ENCODE measurements around the gene FOXP4.
"Not testable (repeated sequence)": the region's sequence is repeated elsewhere in the genome, so short reads cannot be mapped to it uniquely, and the experiment has no call there.

DNA sequence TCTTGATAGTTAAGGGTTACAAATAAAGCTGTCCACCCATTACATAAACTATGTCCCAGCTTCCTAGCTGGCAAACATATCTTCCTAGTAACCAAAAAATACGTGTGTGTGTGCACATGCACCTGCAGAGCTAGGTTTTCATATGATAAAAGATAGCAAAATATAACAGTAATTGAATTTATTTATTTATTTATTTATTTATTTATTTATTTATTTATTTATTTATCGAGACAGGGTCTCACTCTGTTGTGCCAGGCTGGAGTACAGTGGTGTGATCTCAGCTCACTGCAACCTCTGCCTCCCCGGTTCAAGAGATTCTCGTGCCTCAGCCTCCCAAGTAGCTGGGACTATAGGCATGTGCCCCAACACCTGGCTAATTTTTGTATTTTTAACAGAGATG is 73.0 kb downstream of the FOXP4 start:
- TF ChIP-seq CTCF (conservative IDR thresholded peaks at IDR 0.05 in 1 of 2, IDR thresholded peaks at IDR 0.05 in 1 of 2; ENCODE audit: low read depth in 1 of 2, low read length in 2 of 2); EZH2 (IDR thresholded peaks at IDR 0.05; ENCODE audit: low read length, missing control alignments): not testable (repeated sequence)

Data from fibroblast of lung (primary cell).